Activated CD8-positive, alpha-beta T cell treated with anti-CD3 and anti-CD28 coated beads for 36 hours (primary cell): ENCODE measurements around the gene BZW2. TPM values are rescaled to one million over a fixed set of nuclear protein-coding genes. Genes with fewer than 3 reads are reported as not detected.

Source experiments
- ATAC-seq: fragments of 200-7000 bp; cut with Tn5 transposase; one replicate; pipeline ENCODE4 v1.10.0; 2021; ENCODE audit warnings: mild to moderate bottlenecking, moderate library complexity
- CTCF ChIA-PET: fragments of 350-600 bp; sonication (Branson Sonifier 250); formaldehyde crosslinking; loops from one replicate; lab custom pipeline; 2021; ENCODE audit warnings: antibody characterized with exemption; lab: Charles Lee
- POLR2A ChIA-PET: fragments of 350-600 bp; sonication (Branson Sonifier 250); formaldehyde crosslinking; loops from one replicate; lab custom pipeline; 2021; ENCODE audit warnings: antibody characterized with exemption; lab: Charles Lee
- DNase-seq: peaks from one replicate; pipeline ENCODE4 v3.0.0-alpha.2; 2020
- H3K27ac Mint-ChIP-seq: one replicate; pipeline ENCODE4 v1.8.0; 2021; ENCODE audit warnings: mild to moderate bottlenecking, mixed read lengths
- H3K27me3 Mint-ChIP-seq: one replicate; pipeline ENCODE4 v1.8.0; 2021; ENCODE audit warnings: mixed read lengths
- H3K36me3 Mint-ChIP-seq: one replicate; pipeline ENCODE4 v1.8.0; 2021; ENCODE audit warnings: low read depth, mixed read lengths
- H3K4me1 Mint-ChIP-seq: one replicate; pipeline ENCODE4 v1.8.0; 2021; ENCODE audit warnings: low read depth, mixed read lengths
- H3K4me3 Mint-ChIP-seq: one replicate; pipeline ENCODE4 v1.8.0; 2021; ENCODE audit warnings: mild to moderate bottlenecking, moderate library complexity, mixed read lengths
- H3K9me3 Mint-ChIP-seq: one replicate; pipeline ENCODE4 v1.8.0; 2021; ENCODE audit warnings: mixed read lengths
- CTCF ChIP-seq: fragments of 200-600 bp; IDR thresholded peaks from one replicate; pipeline ENCODE4 v1.8.0; 2022; ENCODE audit warnings: antibody characterized with exemption, mild to moderate bottlenecking
- intact Hi-C: fragments of 100-400 bp; cut with micrococcal nuclease; formaldehyde crosslinking; loops from one replicate; pipeline ENCODE4 v1.10.0; 2022
- total RNA-seq, 2 experiments: library from RNA; stranded (reverse); gene quantifications; one replicate each; pipeline ENCODE4 v1.2.3, GENCODE V29; 2021

Gene BZW2
- total RNA-seq, 2 experiments from 2014 or later: 120 to 123 TPM

- H3K4me1 Mint-ChIP-seq: peaks cover 67% of the 10 kb centered on the region
- no peak for TF ChIP-seq CTCF
- peak overlapping the region; percentile 54 for H3K4me3 Mint-ChIP-seq
- ChIA-PET POLR2A (interaction anchor here (0.7 to 3.6 kb wide), 3 partner anchors 8 to 39 kb away, joined by 3 to 30 read pairs (median 4); no protein-coding TSS in a partner anchor), CTCF (no interaction called here)
- H3K27ac Mint-ChIP-seq: peak overlapping the region; percentile 36
- H3K27me3 Mint-ChIP-seq: no peaks in the 10 kb centered on the region
- H3K36me3 Mint-ChIP-seq: peaks cover 43% of the 10 kb centered on the region
- DNase-seq (no peak), ATAC-seq (no peak)
- intact Hi-C loops: no loop called here
- no peaks in the 10 kb centered on the region for H3K9me3 Mint-ChIP-seq
Measured at GRCh38 chr7:16648551-16648950, 2.6 kb downstream of the BZW2 start.

- ChIA-PET CTCF (no interaction called here), POLR2A (interaction anchor here (0.6 to 0.9 kb wide), 2 partner anchors 9 to 228 kb away, joined by 3 read pairs; partner anchors contain the start of gene CRPPA)
- no peak for TF ChIP-seq CTCF
- DNase-seq: no peak
- Mint-ChIP-seq H3K36me3 (peaks cover 44% of the 10 kb centered on the region), H3K9me3 (no peaks in the 10 kb centered on the region), H3K4me3 (peak overlapping the region; percentile 54), H3K4me1 (peaks cover 62% of the 10 kb centered on the region), H3K27ac (no peak overlapping the region), H3K27me3 (no peaks in the 10 kb centered on the region)
- intact Hi-C loops: no loop called here
- no peak for ATAC-seq
Measured at GRCh38 chr7:16649196-16649595, 3.2 kb downstream of the BZW2 start.

GRCh38 chr7:16650266-16650665 lies 4.3 kb downstream of the BZW2 start:
- Mint-ChIP-seq H3K4me1 (peaks cover 58% of the 10 kb centered on the region), H3K36me3 (peaks cover 44% of the 10 kb centered on the region), H3K27ac (no peak overlapping the region), H3K4me3 (no peak overlapping the region), H3K27me3 (no peaks in the 10 kb centered on the region), H3K9me3 (no peaks in the 10 kb centered on the region)
- ATAC-seq (no peak), DNase-seq (no peak)
- intact Hi-C loops: no loop called here
- no peak for TF ChIP-seq CTCF
- ChIA-PET CTCF (no interaction called here), POLR2A (no interaction called here)

DNA sequence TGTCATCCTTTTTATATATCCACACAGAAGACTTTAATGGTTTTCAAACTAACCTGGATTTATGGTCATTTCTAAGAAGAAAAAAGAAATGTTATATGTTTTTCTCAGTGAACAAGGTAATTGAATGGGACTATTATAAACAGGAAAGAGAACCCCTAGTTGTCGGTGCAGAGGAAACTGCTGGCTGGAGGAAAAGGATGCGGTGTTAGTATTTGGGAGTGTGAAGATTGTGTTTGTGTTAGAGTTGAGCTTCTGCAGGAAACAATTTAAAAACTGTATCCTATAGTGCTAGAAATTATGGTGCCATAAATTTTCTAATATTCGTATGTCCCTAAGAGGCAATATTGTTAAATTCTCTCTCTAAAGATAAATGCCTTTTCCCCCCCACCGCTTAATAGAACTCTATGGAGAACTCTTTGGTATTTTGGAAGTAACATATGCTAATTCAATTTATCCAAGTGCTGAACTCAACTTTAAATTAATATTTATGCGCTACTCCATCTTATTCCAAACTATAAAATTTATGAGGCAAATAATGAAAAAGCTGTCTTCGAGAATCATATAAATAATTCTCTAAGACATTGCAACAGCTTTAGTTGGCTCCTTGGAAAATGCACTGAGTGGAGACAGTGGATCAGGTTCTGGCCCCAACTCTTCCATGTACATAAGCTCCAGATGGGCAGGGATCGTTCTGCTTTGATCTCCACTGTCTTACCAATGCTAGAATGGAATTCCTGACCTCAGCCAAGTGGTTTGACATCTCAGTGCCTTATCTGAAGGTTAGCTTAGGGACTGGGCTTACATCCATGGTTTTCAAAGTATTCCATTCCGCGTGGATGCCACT lies 5.6 kb downstream of the BZW2 start:
- Mint-ChIP-seq H3K36me3 (peaks cover 48% of the 10 kb centered on the region), H3K27ac (no peak overlapping the region), H3K9me3 (no peaks in the 10 kb centered on the region), H3K4me3 (peak overlapping the region; percentile 24), H3K4me1 (peaks cover 64% of the 10 kb centered on the region), H3K27me3 (no peaks in the 10 kb centered on the region)
- no peak for TF ChIP-seq CTCF
- DNase-seq (no peak), ATAC-seq (no peak)
- POLR2A ChIA-PET: interaction anchor here (0.7 to 1.5 kb wide), 3 partner anchors 7 to 40 kb away, joined by 3 to 5 read pairs (median 3); no protein-coding TSS in a partner anchor
- CTCF ChIA-PET: no interaction called here
- intact Hi-C loops: no loop called here

GRCh38 chr7:16652240-16652583 lies 6.2 kb downstream of the BZW2 start:
- no peaks in the 10 kb centered on the region for H3K27me3 Mint-ChIP-seq
- POLR2A ChIA-PET: interaction anchor here (1.0 to 1.5 kb wide), 2 partner anchors 8 to 40 kb away, joined by 3 to 5 read pairs; no protein-coding TSS in a partner anchor
- DNase-seq (no peak), ATAC-seq (no peak)
- no peak overlapping the region for H3K27ac Mint-ChIP-seq
- peaks cover 44% of the 10 kb centered on the region for H3K36me3 Mint-ChIP-seq
- intact Hi-C loops: no loop called here
- CTCF ChIA-PET: no interaction called here
- H3K9me3 Mint-ChIP-seq: no peaks in the 10 kb centered on the region
- no peak for TF ChIP-seq CTCF
- H3K4me1 Mint-ChIP-seq: peaks cover 64% of the 10 kb centered on the region
- no peak overlapping the region for H3K4me3 Mint-ChIP-seq
